GM12878 (cell line): ENCODE data around the gene MRPL57. TPM values are rescaled to one million over a fixed set of nuclear protein-coding genes. Genes with fewer than 3 reads are reported as not detected.

Experiments
- JUND ChIP-seq: IDR thresholded peaks from 2 replicates; pipeline ENCODE4 v1.6.1; 2012; ENCODE audit warnings: low read depth, mild to moderate bottlenecking, low read length, improper control_type of control experiment, moderate library complexity
- RBBP5 ChIP-seq: fragments of 200-600 bp; sonication (generic); conservative IDR thresholded peaks from 2 replicates; pipeline ENCODE4 v1.6.1; 2016
- SREBF1 ChIP-seq: IDR thresholded peaks from 2 replicates; pipeline ENCODE4 v1.6.1; 2012; ENCODE audit warnings: mild to moderate bottlenecking, low read length
- TAF1 ChIP-seq: IDR thresholded peaks from 2 replicates; pipeline ENCODE4 v1.6.1; 2011; ENCODE audit warnings: mild to moderate bottlenecking, low read depth, low read length, borderline replicate concordance
- TARDBP ChIP-seq: IDR thresholded peaks from 2 replicates; pipeline ENCODE4 v1.6.1; 2016; ENCODE audit warnings: borderline replicate concordance
- TCF3 ChIP-seq: IDR thresholded peaks from 2 replicates; pipeline ENCODE4 v1.6.1; 2012; ENCODE audit warnings: low read depth, mild to moderate bottlenecking, low read length, borderline replicate concordance; ENCODE audit not compliant: insufficient read depth
- ZNF622 ChIP-seq: fragments of 450-650 bp; IDR thresholded peaks from 2 replicates; pipeline ENCODE4 v1.6.1; 2017; ENCODE audit warnings: mild to moderate bottlenecking, inconsistent platforms
- polyA plus RNA-seq, 11 experiments: library from polyadenylated mRNA; depleted of rRNA in 4 of 11; unstranded in 6 of 11; stranded (reverse) in 5 of 11; fragments of >200 nt; fragmentation: Nextera tagmentation in 4 of 11; fragmentation: Illumina TruSeq in 1 of 11; extraction: Ambion mirVana in 4 of 11; extraction: Trizol in 1 of 11; gene quantifications; 1 replicate in 1 of 11; 2 replicates in 10 of 11; pipeline versions ENCODE4 v1.2.1 to v1.2.3, GENCODE V29; 2011 to 2016; ENCODE audit warnings: inconsistent platforms in 2 of 11, missing spikeins in 2 of 11, low read depth in 1 of 11
- small RNA-seq: library from RNA; depleted of rRNA; stranded (forward); fragments of <200 nt; gene quantifications from one replicate; pipeline ENCODE3, GENCODE V24; 2014
- total RNA-seq, 4 experiments: library from RNA; depleted of rRNA in 3 of 4; stranded (reverse); fragments of >200 nt in 3 of 4; fragmentation: Illumina TruSeq in 1 of 4; extraction: Trizol in 1 of 4; gene quantifications; 2 replicates each; pipeline versions ENCODE4 v1.2.1 to v1.2.3, GENCODE V29; 2013 to 2021
- TF ChIP-seq, protein P1 (sequence below): fragments of 450-650 bp; IDR thresholded peaks from 2 replicates; pipeline ENCODE4 v1.6.1; 2017; ENCODE audit warnings: low read depth, mild to moderate bottlenecking, moderate library complexity

Gene MRPL57
- total and polyA plus RNA-seq, 10 of the 15 experiments (the other 5 are each of a cell fraction or from before 2014, with no cell fraction given), result 10.5 to 90.6 (median 25.9) TPM

DNA sequence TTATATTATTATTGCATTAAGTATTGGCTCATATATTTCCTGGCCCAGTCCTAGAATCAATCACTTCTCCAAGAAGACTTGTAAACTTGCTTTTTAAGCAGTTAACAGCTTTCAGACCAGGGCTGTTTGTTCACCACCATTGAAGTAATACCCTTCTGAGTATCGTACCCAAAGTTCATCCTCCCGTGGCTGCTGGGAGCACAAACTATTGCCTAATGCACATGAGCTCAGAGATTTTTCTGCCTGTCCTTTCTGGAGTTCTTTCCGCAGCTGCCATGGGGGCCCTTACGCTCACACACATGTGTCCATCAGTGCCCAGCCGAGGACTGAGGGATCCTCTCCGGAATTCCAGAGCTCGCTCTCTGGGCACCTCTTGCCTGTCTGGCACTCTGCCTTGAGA lies 51.5 kb downstream of the MRPL57 start (continued):
- TF ChIP-seq, protein P1, sequence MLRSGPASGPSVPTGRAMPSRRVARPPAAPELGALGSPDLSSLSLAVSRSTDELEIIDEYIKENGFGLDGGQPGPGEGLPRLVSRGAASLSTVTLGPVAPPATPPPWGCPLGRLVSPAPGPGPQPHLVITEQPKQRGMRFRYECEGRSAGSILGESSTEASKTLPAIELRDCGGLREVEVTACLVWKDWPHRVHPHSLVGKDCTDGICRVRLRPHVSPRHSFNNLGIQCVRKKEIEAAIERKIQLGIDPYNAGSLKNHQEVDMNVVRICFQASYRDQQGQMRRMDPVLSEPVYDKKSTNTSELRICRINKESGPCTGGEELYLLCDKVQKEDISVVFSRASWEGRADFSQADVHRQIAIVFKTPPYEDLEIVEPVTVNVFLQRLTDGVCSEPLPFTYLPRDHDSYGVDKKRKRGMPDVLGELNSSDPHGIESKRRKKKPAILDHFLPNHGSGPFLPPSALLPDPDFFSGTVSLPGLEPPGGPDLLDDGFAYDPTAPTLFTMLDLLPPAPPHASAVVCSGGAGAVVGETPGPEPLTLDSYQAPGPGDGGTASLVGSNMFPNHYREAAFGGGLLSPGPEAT, result no peak
- TF ChIP-seq SREBF1, result no peak
- no peak for TF ChIP-seq JUND
- TF ChIP-seq TAF1, result no peak
- no peak for TF ChIP-seq ZNF622
- TF ChIP-seq RBBP5, result no peak
- TF ChIP-seq TARDBP, result no peak
- no peak for TF ChIP-seq TCF3
- TF ChIP-seq, all 136 proteins: peak for 0

Small RNAs within 50 kb of the gene (small RNA-seq; reads per million reads assigned to genes)
- gene AL158032.1, result not detected
- gene RF00086, result not detected

Other genes with a start within 250 kb of the MRPL57 start
- 3.2 and 3.7 TPM in 2 replicates for gene LATS2, start 115.1 kb upstream of the MRPL57 start, total RNA-seq (2014; rRNA removed)
- 2.8 and 2.9 TPM in 2 replicates for gene LATS2, start 115.1 kb upstream of the MRPL57 start, total RNA-seq (2014; rRNA removed; fragmentation: Illumina TruSeq; extraction: Trizol)
- 7.8 and 9.8 TPM in 2 replicates for gene LATS2, start 115.1 kb upstream of the MRPL57 start, total RNA-seq (2021)
- gene LATS2, start 115.1 kb upstream of the MRPL57 start, polyA plus RNA-seq (2011; rRNA removed), result 1.0 TPM in 2 replicates
- 3.3 TPM in 2 replicates for gene LATS2, start 115.1 kb upstream of the MRPL57 start, polyA plus RNA-seq (2014; fragmentation: Illumina TruSeq; extraction: Trizol)
- gene LATS2, start 115.1 kb upstream of the MRPL57 start, polyA plus RNA-seq (2014; fragmentation: Nextera tagmentation; extraction: Ambion mirVana), result 1 to 10 TPM in 1 of 2 experiments, under 1 TPM in 1; 0.90 to 1.1 TPM
- 3.2 and 6.0 TPM in 2 replicates for gene LATS2, start 115.1 kb upstream of the MRPL57 start, polyA plus RNA-seq (2014; rRNA removed)
- gene LATS2, start 115.1 kb upstream of the MRPL57 start, polyA plus RNA-seq (2016; fragmentation: Nextera tagmentation; extraction: Ambion mirVana), result 1 to 10 TPM in 1 of 2 experiments, under 1 TPM in 1; 0.91 to 1.2 TPM
- gene SAP18, start 36.5 kb upstream of the MRPL57 start, total RNA-seq (2014; rRNA removed), result 56.5 and 56.6 TPM in 2 replicates
- gene SAP18, start 36.5 kb upstream of the MRPL57 start, total RNA-seq (2014; rRNA removed; fragmentation: Illumina TruSeq; extraction: Trizol), result 78.4 and 80.9 TPM in 2 replicates
- 212 and 222 TPM in 2 replicates for gene SAP18, start 36.5 kb upstream of the MRPL57 start, total RNA-seq (2021)
- gene SAP18, start 36.5 kb upstream of the MRPL57 start, polyA plus RNA-seq (2011; rRNA removed), result 164 and 210 TPM in 2 replicates
- gene SAP18, start 36.5 kb upstream of the MRPL57 start, polyA plus RNA-seq (2014; fragmentation: Illumina TruSeq; extraction: Trizol), result 67.6 and 91.4 TPM in 2 replicates
- gene SAP18, start 36.5 kb upstream of the MRPL57 start, polyA plus RNA-seq (2014; fragmentation: Nextera tagmentation; extraction: Ambion mirVana), result 100 to 1,000 TPM; 537 to 546 TPM
- gene SAP18, start 36.5 kb upstream of the MRPL57 start, polyA plus RNA-seq (2014; rRNA removed), result 76.5 and 84.8 TPM in 2 replicates
- gene SAP18, start 36.5 kb upstream of the MRPL57 start, polyA plus RNA-seq (2016; fragmentation: Nextera tagmentation; extraction: Ambion mirVana), result 100 to 1,000 TPM; 490 to 548 TPM
- 24.5 and 28.0 TPM in 2 replicates for gene SKA3, start 106 bp upstream of the MRPL57 start, total RNA-seq (2014; rRNA removed)
- 26.2 and 27.1 TPM in 2 replicates for gene SKA3, start 106 bp upstream of the MRPL57 start, total RNA-seq (2014; rRNA removed; fragmentation: Illumina TruSeq; extraction: Trizol)
- 25.7 and 26.2 TPM in 2 replicates for gene SKA3, start 106 bp upstream of the MRPL57 start, total RNA-seq (2021)
- 27.0 and 45.3 TPM in 2 replicates for gene SKA3, start 106 bp upstream of the MRPL57 start, polyA plus RNA-seq (2011; rRNA removed)
- 36.3 and 41.8 TPM in 2 replicates for gene SKA3, start 106 bp upstream of the MRPL57 start, polyA plus RNA-seq (2014; fragmentation: Illumina TruSeq; extraction: Trizol)
- 10 to 100 TPM; 13.5 to 15.1 TPM for gene SKA3, start 106 bp upstream of the MRPL57 start, polyA plus RNA-seq (2014; fragmentation: Nextera tagmentation; extraction: Ambion mirVana)
- gene SKA3, start 106 bp upstream of the MRPL57 start, polyA plus RNA-seq (2014; rRNA removed), result 21.6 and 25.4 TPM in 2 replicates
- 10 to 100 TPM; 59.0 to 69.7 TPM for gene SKA3, start 106 bp upstream of the MRPL57 start, polyA plus RNA-seq (2016; fragmentation: Nextera tagmentation; extraction: Ambion mirVana)